DND-41 (cell line): ENCODE measurements around the gene JUND.

Source experiments
- EZH2 ChIP-seq: IDR thresholded peaks from 3 replicates; pipeline ENCODE4 v1.6.1; 2012; ENCODE audit warnings: borderline replicate concordance, low read depth, mild to moderate bottlenecking, moderate library complexity, low read length, inconsistent platforms; ENCODE audit not compliant: severe bottlenecking
- TF ChIP-seq, protein P1 (sequence below): IDR thresholded peaks from 2 replicates; pipeline ENCODE4 v1.5.1; 2012; ENCODE audit warnings: borderline replicate concordance, low read length, moderate library complexity, mild to moderate bottlenecking; ENCODE audit not compliant: poor library complexity, severe bottlenecking; ENCODE audit errors: extremely low read depth

- TF ChIP-seq, protein P1, sequence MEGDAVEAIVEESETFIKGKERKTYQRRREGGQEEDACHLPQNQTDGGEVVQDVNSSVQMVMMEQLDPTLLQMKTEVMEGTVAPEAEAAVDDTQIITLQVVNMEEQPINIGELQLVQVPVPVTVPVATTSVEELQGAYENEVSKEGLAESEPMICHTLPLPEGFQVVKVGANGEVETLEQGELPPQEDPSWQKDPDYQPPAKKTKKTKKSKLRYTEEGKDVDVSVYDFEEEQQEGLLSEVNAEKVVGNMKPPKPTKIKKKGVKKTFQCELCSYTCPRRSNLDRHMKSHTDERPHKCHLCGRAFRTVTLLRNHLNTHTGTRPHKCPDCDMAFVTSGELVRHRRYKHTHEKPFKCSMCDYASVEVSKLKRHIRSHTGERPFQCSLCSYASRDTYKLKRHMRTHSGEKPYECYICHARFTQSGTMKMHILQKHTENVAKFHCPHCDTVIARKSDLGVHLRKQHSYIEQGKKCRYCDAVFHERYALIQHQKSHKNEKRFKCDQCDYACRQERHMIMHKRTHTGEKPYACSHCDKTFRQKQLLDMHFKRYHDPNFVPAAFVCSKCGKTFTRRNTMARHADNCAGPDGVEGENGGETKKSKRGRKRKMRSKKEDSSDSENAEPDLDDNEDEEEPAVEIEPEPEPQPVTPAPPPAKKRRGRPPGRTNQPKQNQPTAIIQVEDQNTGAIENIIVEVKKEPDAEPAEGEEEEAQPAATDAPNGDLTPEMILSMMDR = no peak
- TF ChIP-seq EZH2 = no peak
Measured at GRCh38 chr19:18291590-18292461, 10.4 kb upstream of the JUND start.
